Heart left ventricle (tissue), 16 donors: ENCODE measurements around the gene ZNF618. TPM values are rescaled to one million over a fixed set of nuclear protein-coding genes. Genes with fewer than 3 reads are reported as not detected.

ENCODE experiments used
- ATAC-seq, 4 donors: fragments of 200-7000 bp; cut with Tn5 transposase; one replicate each; pipeline ENCODE4 v1.9.1; 2020 to 2022; ENCODE audit warnings: moderate library complexity in 4 of 4, mild to moderate bottlenecking in 3 of 4, moderate number of reproducible peaks in 1 of 4
- DNase-seq, 5 donors: peaks; one replicate each; pipeline ENCODE4 v3.0.0-alpha.2; 2020
- H3K27ac ChIP-seq, 12 donors: fragments of 200-600 bp; sonication (generic) in 4 of 12; one replicate each; pipeline versions ENCODE4 v1.5.0 to v1.8.0; 2016 to 2022; ENCODE audit warnings: mild to moderate bottlenecking in 2 of 12
- H3K27me3 ChIP-seq, 9 donors: fragments of 200-600 bp; sonication (generic) in 2 of 9; one replicate each; pipeline versions ENCODE4 v1.5.1 to v1.8.0; 2016 to 2022; ENCODE audit warnings: mild to moderate bottlenecking in 3 of 9
- H3K36me3 ChIP-seq, 9 donors: fragments of 200-600 bp; sonication (generic) in 2 of 9; one replicate each; pipeline versions ENCODE4 v1.5.0 to v1.8.0; 2018 to 2022; ENCODE audit warnings: mild to moderate bottlenecking in 2 of 9
- H3K4me1 ChIP-seq, 12 donors: fragments of 200-600 bp; sonication (generic) in 4 of 12; one replicate each; pipeline versions ENCODE4 v1.5.0 to v1.8.0; 2016 to 2022; ENCODE audit warnings: mild to moderate bottlenecking in 3 of 12
- H3K4me3 ChIP-seq, 12 donors: fragments of 200-600 bp; sonication (generic) in 4 of 12; one replicate each; pipeline versions ENCODE4 v1.5.0 to v1.8.0; 2017 to 2022; ENCODE audit warnings: mild to moderate bottlenecking in 9 of 12, moderate library complexity in 4 of 12
- H3K9me3 ChIP-seq, 12 donors: fragments of 200-600 bp; sonication (generic) in 4 of 12; one replicate each; pipeline versions ENCODE4 v1.5.0 to v1.8.0; 2016 to 2022; ENCODE audit warnings: mild to moderate bottlenecking in 1 of 12
- POLR2A ChIP-seq, 2 donors: fragments of 450-650 bp; IDR thresholded peaks; one replicate each; pipeline ENCODE4 v1.6.1; 2017; ENCODE audit warnings: antibody characterized with exemption in 2 of 2, mild to moderate bottlenecking in 2 of 2, moderate library complexity in 2 of 2
- WGBS, 4 donors: extraction: QIAGEN DNeasy Blood & Tissue Kit in 2 of 4; methylation state at CpG; one replicate each; pipeline versions ENCODE4 v1.1.5 to v1.1.7; 2013 to 2018; 5-methylcytosine and 5-hydroxymethylcytosine counted together
- intact Hi-C, 10 donors: fragments of 100-400 bp; cut with DNase I; formaldehyde crosslinking; loops; one replicate each; pipeline versions ENCODE4 v1.11.1 to v1.14.2; 2022
- polyA plus RNA-seq, 2 donors: library from polyadenylated mRNA; stranded (reverse); fragments of 200-250 nt; gene quantifications; one replicate each; pipeline ENCODE4 v1.2.3, GENCODE V29; 2013
- total RNA-seq, 9 donors: library from RNA; depleted of rRNA in 2 of 9; stranded (reverse); fragments of >200 nt in 2 of 9; fragmentation: NEBNext Ultra II Directional in 3 of 9; extraction: Animal tissue kit (Norgen Biotek cat#: 25700) in 3 of 9; gene quantifications; one replicate each; pipeline versions ENCODE4 v1.1.0 to v1.2.4, GENCODE V29; 2016 to 2023
- TF ChIP-seq, protein P1 (sequence below), 12 donors: fragments of 200-600 bp; sonication (generic) in 4 of 12; IDR thresholded peaks; one replicate each; pipeline versions ENCODE4 v1.5.0 to v1.8.0; 2018 to 2022; ENCODE audit warnings: antibody characterized with exemption in 12 of 12, mild to moderate bottlenecking in 5 of 12
- donor health status: ischemic (EF 13 %, LVEDD 7.1; RV severe dilation, severe dysfunction).
- donor health status: healthy with polysubstance abuse.
- donor health status: DM: no; HTN: yes; CAD: no.
- donor health status: DM: no; HTN: no; CAD: no.
- donor health status: ischemic (EF 25% LVEDD 6.9; RV normal size, moderate dysfunction).
- donor health status: ischemic (EF 25% LVEDD 5.7; RV mildly dilated, moderate dysfunction).
- donor health status: healthy.
- donor health status: DM: yes; HTN: yes; CAD: no.
- donor health status: ischemic (EF 35%, LVEDD 5.7; RV mildly dilated, moderate dysfunction).
- donor health status: nonischemic (EF 11% LVEDD 7.7; RV severe dilation, severe dysfunction).
- donor health status: DM: yes; HTN: yes; CAD: no.
- donor health status: PGD.
- donor health status: ischemic (EF 29% LVEDD 5.4; RV normal size, mild dysfunction).
- donor health status: nonischemic (EF 23%, LVEDD 6.1; RV moderate dilation, normal function).

The ZNF618 gene
- total and polyA plus RNA-seq, 11 donors: 0.81 to 4.2 (median 1.7) TPM

- Histone ChIP-seq H3K4me1 (peaks cover 0 to 12% (median 4%) of the 10 kb centered on the region in 12 donors), H3K9me3 (no peaks in the 10 kb centered on the region), H3K36me3 (no peaks in the 10 kb centered on the region), H3K27ac (no peak overlapping the region), H3K4me3 (no peak overlapping the region), H3K27me3 (peaks cover 0 to 30% (median 0%) of the 10 kb centered on the region in 9 donors)
- no peak for ATAC-seq
- intact Hi-C loops: loop anchor here in 1 of 10 donors (10.0 kb wide), 1 partner anchor 59 kb away; no protein-coding TSS in a partner anchor
- TF ChIP-seq, protein P1, sequence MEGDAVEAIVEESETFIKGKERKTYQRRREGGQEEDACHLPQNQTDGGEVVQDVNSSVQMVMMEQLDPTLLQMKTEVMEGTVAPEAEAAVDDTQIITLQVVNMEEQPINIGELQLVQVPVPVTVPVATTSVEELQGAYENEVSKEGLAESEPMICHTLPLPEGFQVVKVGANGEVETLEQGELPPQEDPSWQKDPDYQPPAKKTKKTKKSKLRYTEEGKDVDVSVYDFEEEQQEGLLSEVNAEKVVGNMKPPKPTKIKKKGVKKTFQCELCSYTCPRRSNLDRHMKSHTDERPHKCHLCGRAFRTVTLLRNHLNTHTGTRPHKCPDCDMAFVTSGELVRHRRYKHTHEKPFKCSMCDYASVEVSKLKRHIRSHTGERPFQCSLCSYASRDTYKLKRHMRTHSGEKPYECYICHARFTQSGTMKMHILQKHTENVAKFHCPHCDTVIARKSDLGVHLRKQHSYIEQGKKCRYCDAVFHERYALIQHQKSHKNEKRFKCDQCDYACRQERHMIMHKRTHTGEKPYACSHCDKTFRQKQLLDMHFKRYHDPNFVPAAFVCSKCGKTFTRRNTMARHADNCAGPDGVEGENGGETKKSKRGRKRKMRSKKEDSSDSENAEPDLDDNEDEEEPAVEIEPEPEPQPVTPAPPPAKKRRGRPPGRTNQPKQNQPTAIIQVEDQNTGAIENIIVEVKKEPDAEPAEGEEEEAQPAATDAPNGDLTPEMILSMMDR (IDR thresholded peaks at IDR 0.05): no peak
- no peak for TF ChIP-seq POLR2A (IDR thresholded peaks at IDR 0.05)
- DNase-seq: no peak
- WGBS, 4 donors: 54 to 76% (median 68%) methylated on average over 4 of the region's 4 CpGs
Measured at GRCh38 chr9:114075602-114076001, 199.5 kb downstream of the ZNF618 start.

DNA sequence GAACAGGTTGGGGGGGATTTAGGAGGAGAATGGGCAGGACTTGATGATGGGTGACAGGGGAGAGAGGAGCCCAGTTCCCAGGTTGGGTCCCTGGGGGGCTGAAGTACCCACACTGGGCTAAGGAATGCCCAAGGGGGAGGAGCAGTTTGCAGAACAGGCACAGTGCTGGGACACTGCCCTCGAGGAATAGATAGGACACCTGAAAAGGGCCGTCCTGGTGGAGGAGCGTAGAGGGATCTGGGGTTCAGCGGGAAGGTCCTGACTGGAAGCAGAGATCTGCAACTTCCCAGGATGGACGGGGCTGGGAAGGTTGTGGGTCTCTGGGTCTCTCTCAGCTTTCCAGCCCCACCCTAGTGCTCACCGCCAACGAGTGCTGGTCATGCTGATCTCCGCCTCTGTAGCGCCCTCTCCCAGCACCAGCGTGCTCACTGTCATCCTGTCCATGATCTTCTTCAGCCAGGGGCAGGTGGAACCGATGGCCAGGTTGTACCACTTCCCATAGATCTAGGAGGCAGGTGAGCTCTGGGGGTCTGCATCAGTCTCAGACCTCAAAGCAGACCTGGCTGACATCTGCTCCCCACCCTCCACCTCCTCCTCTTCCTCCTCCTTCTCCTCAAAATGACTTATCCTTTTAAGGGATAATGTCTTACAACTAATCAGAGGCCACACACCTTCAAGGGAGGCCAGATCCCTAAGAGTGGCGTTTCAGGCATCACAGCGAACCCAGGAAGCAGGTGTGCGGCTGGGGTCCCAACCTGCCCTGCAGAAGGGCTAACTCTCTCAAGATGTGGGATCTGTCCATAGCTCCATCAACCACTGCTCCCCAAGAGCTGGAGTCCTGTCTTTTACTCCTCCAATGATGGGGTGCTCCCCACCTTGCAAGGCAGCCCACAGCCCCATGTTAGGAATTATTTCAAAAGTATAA lies 200.4 kb downstream of the ZNF618 start:
- H3K9me3 ChIP-seq: no peaks in the 10 kb centered on the region
- DNase-seq: no peak
- H3K27me3 ChIP-seq: peaks cover 0 to 30% (median 0%) of the 10 kb centered on the region in 9 donors
- no peak for ATAC-seq
- H3K36me3 ChIP-seq: no peaks in the 10 kb centered on the region
- no peak overlapping the region for H3K27ac ChIP-seq
- TF ChIP-seq POLR2A (IDR thresholded peaks at IDR 0.05): no peak
- TF ChIP-seq, protein P1 (IDR thresholded peaks at IDR 0.05): no peak
- H3K4me1 ChIP-seq: peaks cover 0 to 12% (median 4%) of the 10 kb centered on the region in 12 donors
- 65 to 73% (median 69%) methylated on average over 13 to 14 of the region's 14 CpGs for WGBS, 4 donors
- intact Hi-C loops: loop anchor here in 1 of 10 donors (10.0 kb wide), 1 partner anchor 58 kb away; no protein-coding TSS in a partner anchor
- H3K4me3 ChIP-seq: no peak overlapping the region

GRCh38 chr9:114077162-114077837 lies 201.2 kb downstream of the ZNF618 start:
- 57 to 79% (median 69%) methylated on average over 7 of the region's 7 CpGs for WGBS, 4 donors
- H3K4me3 ChIP-seq: no peak overlapping the region
- intact Hi-C loops: loop anchor here in 1 of 10 donors (10.0 kb wide), 1 partner anchor 58 kb away; no protein-coding TSS in a partner anchor
- H3K27ac ChIP-seq: no peak overlapping the region
- H3K36me3 ChIP-seq: no peaks in the 10 kb centered on the region
- DNase-seq (no peak), ATAC-seq (no peak)
- TF ChIP-seq, protein P1 (IDR thresholded peaks at IDR 0.05): no peak
- no peak for TF ChIP-seq POLR2A (IDR thresholded peaks at IDR 0.05)
- H3K27me3 ChIP-seq: peaks cover 0 to 30% (median 0%) of the 10 kb centered on the region in 9 donors
- peaks cover 0 to 6% (median 0%) of the 10 kb centered on the region in 12 donors for H3K4me1 ChIP-seq
- H3K9me3 ChIP-seq: no peaks in the 10 kb centered on the region
